ENCODE results near the gene OPHN1.

DNA sequence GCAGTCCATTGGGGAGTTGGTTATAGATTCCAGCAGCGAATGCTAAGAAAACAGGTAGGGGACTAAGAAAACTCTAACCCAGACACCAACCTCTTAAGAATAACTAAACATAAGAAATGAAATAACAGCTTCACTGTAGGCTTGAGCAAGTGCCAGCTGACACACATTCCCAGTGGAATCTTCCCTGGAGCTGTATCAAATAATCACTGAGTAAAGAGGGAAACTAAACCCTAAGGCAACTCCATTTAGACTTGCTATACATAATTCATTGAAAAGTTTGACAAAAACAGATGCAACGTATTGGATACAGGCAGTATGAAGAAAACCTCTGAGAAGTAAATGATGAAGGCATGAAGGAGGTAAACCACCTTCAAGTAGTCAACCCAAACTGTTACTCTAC is 293.5 kb downstream of the OPHN1 start:
- TF ChIP-seq, protein P1, sequence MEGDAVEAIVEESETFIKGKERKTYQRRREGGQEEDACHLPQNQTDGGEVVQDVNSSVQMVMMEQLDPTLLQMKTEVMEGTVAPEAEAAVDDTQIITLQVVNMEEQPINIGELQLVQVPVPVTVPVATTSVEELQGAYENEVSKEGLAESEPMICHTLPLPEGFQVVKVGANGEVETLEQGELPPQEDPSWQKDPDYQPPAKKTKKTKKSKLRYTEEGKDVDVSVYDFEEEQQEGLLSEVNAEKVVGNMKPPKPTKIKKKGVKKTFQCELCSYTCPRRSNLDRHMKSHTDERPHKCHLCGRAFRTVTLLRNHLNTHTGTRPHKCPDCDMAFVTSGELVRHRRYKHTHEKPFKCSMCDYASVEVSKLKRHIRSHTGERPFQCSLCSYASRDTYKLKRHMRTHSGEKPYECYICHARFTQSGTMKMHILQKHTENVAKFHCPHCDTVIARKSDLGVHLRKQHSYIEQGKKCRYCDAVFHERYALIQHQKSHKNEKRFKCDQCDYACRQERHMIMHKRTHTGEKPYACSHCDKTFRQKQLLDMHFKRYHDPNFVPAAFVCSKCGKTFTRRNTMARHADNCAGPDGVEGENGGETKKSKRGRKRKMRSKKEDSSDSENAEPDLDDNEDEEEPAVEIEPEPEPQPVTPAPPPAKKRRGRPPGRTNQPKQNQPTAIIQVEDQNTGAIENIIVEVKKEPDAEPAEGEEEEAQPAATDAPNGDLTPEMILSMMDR (conservative IDR thresholded peaks at IDR 0.05; ENCODE audit: low read depth, low read length), result no peak
- TF ChIP-seq EZH2 (IDR thresholded peaks at IDR 0.05; ENCODE audit: borderline replicate concordance, low read depth, low read length, poor library complexity, severe bottlenecking), result no peak

Data from A673 (cell line).